ENCODE measurements around the gene LIPC.

DNA sequence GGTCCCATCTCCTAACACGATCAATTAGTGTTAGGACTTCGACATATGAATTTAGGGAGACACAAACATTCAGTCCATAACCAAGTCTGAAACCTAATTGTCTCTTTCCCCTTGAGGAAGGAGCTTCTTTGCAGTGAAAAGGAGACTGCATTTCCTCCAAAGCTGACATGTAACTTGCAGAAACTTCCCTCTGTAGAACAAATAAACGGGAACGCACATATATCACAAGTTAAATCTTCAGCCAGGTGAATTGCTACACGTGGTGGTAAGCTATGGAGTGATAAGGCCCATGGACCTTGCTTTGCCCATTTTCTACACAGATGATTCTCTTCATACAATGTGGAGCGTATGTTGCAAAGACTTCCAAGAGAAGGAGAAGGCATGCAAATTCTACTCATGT is 47.1 kb upstream of the LIPC start:
- TF ChIP-seq REST (IDR thresholded peaks at IDR 0.05; ENCODE audit: low read depth), result no peak
- no peak for TF ChIP-seq EP300 (IDR thresholded peaks at IDR 0.05; ENCODE audit: borderline replicate concordance)
- TF ChIP-seq NFIC (IDR thresholded peaks at IDR 0.05), result no peak
- no peak for TF ChIP-seq FOXM1 (IDR thresholded peaks at IDR 0.05; ENCODE audit: borderline replicate concordance, low read depth)
- no peak for TF ChIP-seq RAD21 (IDR thresholded peaks at IDR 0.05; ENCODE audit: low read depth)
- TF ChIP-seq, protein P1, sequence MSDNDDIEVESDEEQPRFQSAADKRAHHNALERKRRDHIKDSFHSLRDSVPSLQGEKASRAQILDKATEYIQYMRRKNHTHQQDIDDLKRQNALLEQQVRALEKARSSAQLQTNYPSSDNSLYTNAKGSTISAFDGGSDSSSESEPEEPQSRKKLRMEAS (IDR thresholded peaks at IDR 0.05), result no peak
- TF ChIP-seq CREB1 (IDR thresholded peaks at IDR 0.05; ENCODE audit: low read depth), result no peak
